HUES48 (cell line): ENCODE results near the gene HLCS.
A peak's percentile ranks its signal among the peaks of the same experiment; 100 is the strongest.

Experiments used
- H3K27ac ChIP-seq: one replicate; pipeline ENCODE4 v1.7.0; 2013; ENCODE audit warnings: low read depth, low read length, inconsistent platforms
- H3K27me3 ChIP-seq: 2 replicates; pipeline ENCODE4 v1.6.1; 2013; ENCODE audit warnings: mild to moderate bottlenecking, low read length; ENCODE audit not compliant: control insufficient read depth, insufficient read depth
- H3K36me3 ChIP-seq: 2 replicates; pipeline ENCODE4 v1.6.1; 2013; ENCODE audit warnings: low read length; ENCODE audit not compliant: control insufficient read depth, insufficient read depth
- H3K4me1 ChIP-seq: 2 replicates; pipeline ENCODE4 v1.6.1; 2013; ENCODE audit warnings: mild to moderate bottlenecking, low read length; ENCODE audit not compliant: control insufficient read depth, insufficient read depth
- H3K4me3 ChIP-seq: 2 replicates; pipeline ENCODE4 v1.5.1; 2013; ENCODE audit warnings: mild to moderate bottlenecking, low read depth, low read length
- H3K9ac ChIP-seq: 2 replicates; pipeline ENCODE4 v1.6.1; 2013; ENCODE audit warnings: mild to moderate bottlenecking, low read depth, low read length, moderate library complexity
- H3K9me3 ChIP-seq: 2 replicates; pipeline ENCODE4 v1.6.1; 2013; ENCODE audit warnings: low read length; ENCODE audit not compliant: control insufficient read depth, insufficient read depth

Gene HLCS

GRCh38 chr21:36713746-36714145 lies 252.7 kb downstream of the HLCS start:
- H3K4me3 ChIP-seq, result no peak overlapping the region
- H3K27me3 ChIP-seq, result peaks cover 75% of the 10 kb centered on the region
- no peaks in the 10 kb centered on the region for H3K9me3 ChIP-seq
- peaks cover 20% of the 10 kb centered on the region for H3K4me1 ChIP-seq
- H3K36me3 ChIP-seq, result no peaks in the 10 kb centered on the region
- H3K9ac ChIP-seq, result no peak overlapping the region
- no peak overlapping the region for H3K27ac ChIP-seq

- peak overlapping the region; percentile 50 for H3K4me3 ChIP-seq
- H3K27me3 ChIP-seq, result peaks cover 100% of the 10 kb centered on the region
- H3K9me3 ChIP-seq, result no peaks in the 10 kb centered on the region
- no peak overlapping the region for H3K9ac ChIP-seq
- H3K4me1 ChIP-seq, result peaks cover 29% of the 10 kb centered on the region
- no peaks in the 10 kb centered on the region for H3K36me3 ChIP-seq
- H3K27ac ChIP-seq, result no peak overlapping the region
Observed at GRCh38 chr21:36710729-36711048, 255.8 kb downstream of the HLCS start.

GRCh38 chr21:36709868-36710728 lies 256.4 kb downstream of the HLCS start:
- peaks cover 32% of the 10 kb centered on the region for H3K4me1 ChIP-seq
- peaks cover 100% of the 10 kb centered on the region for H3K27me3 ChIP-seq
- H3K27ac ChIP-seq, result no peak overlapping the region
- H3K36me3 ChIP-seq, result no peaks in the 10 kb centered on the region
- no peaks in the 10 kb centered on the region for H3K9me3 ChIP-seq
- H3K4me3 ChIP-seq, result peak overlapping the region; percentile 50
- no peak overlapping the region for H3K9ac ChIP-seq

GRCh38 chr21:36709030-36709867 lies 257.2 kb downstream of the HLCS start:
- H3K9ac ChIP-seq, result no peak overlapping the region
- peak overlapping the region; percentile 1; the same call in 1 of the 2 replicates for H3K4me3 ChIP-seq
- no peaks in the 10 kb centered on the region for H3K9me3 ChIP-seq
- H3K4me1 ChIP-seq, result peaks cover 32% of the 10 kb centered on the region
- H3K36me3 ChIP-seq, result no peaks in the 10 kb centered on the region
- H3K27me3 ChIP-seq, result peaks cover 100% of the 10 kb centered on the region
- H3K27ac ChIP-seq, result no peak overlapping the region

- Histone ChIP-seq H3K4me1 (peaks cover 32% of the 10 kb centered on the region), H3K36me3 (no peaks in the 10 kb centered on the region), H3K27ac (no peak overlapping the region), H3K27me3 (peaks cover 100% of the 10 kb centered on the region), H3K9ac (no peak overlapping the region), H3K9me3 (no peaks in the 10 kb centered on the region), H3K4me3 (peak overlapping the region; percentile 26; the same call in 1 of the 2 replicates)
Observed at GRCh38 chr21:36708286-36709029, 258.0 kb downstream of the HLCS start.

- H3K4me3 ChIP-seq, result peak overlapping the region; percentile 26; the same call in 1 of the 2 replicates
- peaks cover 32% of the 10 kb centered on the region for H3K4me1 ChIP-seq
- no peak overlapping the region for H3K27ac ChIP-seq
- peaks cover 100% of the 10 kb centered on the region for H3K27me3 ChIP-seq
- no peaks in the 10 kb centered on the region for H3K9me3 ChIP-seq
- H3K36me3 ChIP-seq, result no peaks in the 10 kb centered on the region
- H3K9ac ChIP-seq, result no peak overlapping the region
Observed at GRCh38 chr21:36707763-36708285, 258.6 kb downstream of the HLCS start.

- Histone ChIP-seq H3K4me3 (no peak overlapping the region), H3K9me3 (no peaks in the 10 kb centered on the region), H3K4me1 (peaks cover 32% of the 10 kb centered on the region), H3K27ac (no peak overlapping the region), H3K36me3 (no peaks in the 10 kb centered on the region), H3K9ac (no peak overlapping the region), H3K27me3 (peaks cover 100% of the 10 kb centered on the region)
Observed at GRCh38 chr21:36706951-36707762, 259.3 kb downstream of the HLCS start.

GRCh38 chr21:36706482-36706852 lies 260.0 kb downstream of the HLCS start:
- no peak overlapping the region for H3K4me3 ChIP-seq
- no peaks in the 10 kb centered on the region for H3K36me3 ChIP-seq
- H3K9ac ChIP-seq, result no peak overlapping the region
- no peaks in the 10 kb centered on the region for H3K9me3 ChIP-seq
- H3K4me1 ChIP-seq, result peaks cover 30% of the 10 kb centered on the region
- H3K27me3 ChIP-seq, result peaks cover 100% of the 10 kb centered on the region
- no peak overlapping the region for H3K27ac ChIP-seq

GRCh38 chr21:36705679-36706481 lies 260.6 kb downstream of the HLCS start:
- no peak overlapping the region for H3K9ac ChIP-seq
- peaks cover 28% of the 10 kb centered on the region for H3K4me1 ChIP-seq
- no peaks in the 10 kb centered on the region for H3K9me3 ChIP-seq
- H3K27ac ChIP-seq, result no peak overlapping the region
- no peak overlapping the region for H3K4me3 ChIP-seq
- H3K36me3 ChIP-seq, result no peaks in the 10 kb centered on the region
- peaks cover 100% of the 10 kb centered on the region for H3K27me3 ChIP-seq
